Stimulated activated CD4-positive, alpha-beta T cell treated with anti-CD3 and anti-CD28 coated beads, TNF-alpha, amount 100 ng/mL, for 48 hours (primary cell): ENCODE data around the gene MED27.

Source experiments
- DNase-seq, 3 donors: peaks; one replicate each; pipeline ENCODE4 v3.0.0-alpha.2; 2020; ENCODE audit warnings: low read depth in 3 of 3

The MED27 gene

DNA sequence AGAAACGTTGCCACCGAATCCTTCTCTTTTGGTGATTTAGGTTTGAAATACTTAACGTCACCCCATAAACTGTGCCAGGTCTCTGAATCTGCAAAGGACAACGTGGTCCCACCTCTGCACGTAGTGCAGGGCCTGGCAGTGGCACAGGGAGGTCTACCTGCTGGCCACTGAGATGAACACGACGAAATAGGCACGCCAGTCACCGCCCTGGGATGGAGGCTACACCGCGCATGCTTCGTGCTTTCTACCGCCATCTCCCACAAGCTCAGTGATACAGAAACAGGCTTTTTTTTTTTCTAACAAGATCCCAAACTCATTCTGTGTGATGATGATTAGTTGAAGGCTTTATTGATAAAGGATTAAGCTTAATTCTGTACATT is 199.8 kb downstream of the MED27 start:
- DNase-seq = no peak

DNA sequence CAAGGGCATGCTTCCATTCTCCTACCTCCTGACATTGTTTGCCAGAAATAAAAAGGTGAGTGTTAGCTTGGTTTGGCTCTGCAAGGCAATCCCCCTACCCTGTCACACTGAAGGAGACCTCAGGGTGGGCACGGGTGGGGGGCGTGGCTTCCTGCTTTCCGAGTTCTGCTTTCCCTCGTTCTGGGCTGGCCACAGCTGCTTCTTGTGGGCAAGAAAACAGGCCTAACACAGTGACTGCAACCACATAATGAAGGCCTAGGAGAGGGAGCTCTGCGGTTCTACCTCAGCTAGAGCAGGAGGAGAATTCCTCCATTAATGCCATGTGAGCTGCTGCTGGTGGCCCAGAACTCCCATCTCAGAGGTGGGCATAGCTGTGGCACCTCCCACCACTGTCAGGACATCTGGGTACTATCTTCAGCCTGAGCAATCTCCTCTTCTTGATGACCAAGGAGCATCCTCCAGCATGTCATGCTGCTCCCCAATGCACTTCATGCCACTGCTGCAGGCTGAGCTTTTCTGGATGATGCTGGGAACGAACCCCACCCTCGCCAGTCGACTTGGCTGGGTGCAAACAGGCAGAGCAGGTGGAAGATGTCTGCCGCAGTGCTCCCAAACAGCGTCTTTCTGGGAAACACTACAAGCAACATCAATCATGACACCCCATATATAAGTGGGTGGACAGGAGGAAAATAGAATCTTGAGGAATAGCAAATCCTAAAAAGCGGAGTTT is 200.3 kb downstream of the MED27 start:
- no peak for DNase-seq

DNA sequence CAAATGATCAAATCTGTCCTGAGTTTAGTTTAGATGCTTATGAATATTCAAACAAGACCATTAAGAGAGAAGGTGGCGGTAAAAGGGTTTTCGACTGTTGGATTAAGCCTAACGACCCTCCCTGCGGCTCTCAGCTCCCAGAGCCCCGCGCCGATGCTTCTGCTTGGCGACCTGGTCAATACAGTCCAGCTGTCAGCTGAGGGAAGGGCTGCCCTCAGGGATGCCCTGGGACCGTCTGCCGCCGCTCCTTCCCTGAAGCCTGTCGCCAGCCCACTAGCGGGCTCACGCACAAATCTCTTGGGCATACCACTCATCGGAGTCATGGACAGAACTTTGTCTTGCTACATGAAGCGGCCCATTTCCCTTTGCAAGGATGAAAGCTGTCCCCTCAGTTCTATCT is 203.2 kb downstream of the MED27 start:
- no peak for DNase-seq

DNA sequence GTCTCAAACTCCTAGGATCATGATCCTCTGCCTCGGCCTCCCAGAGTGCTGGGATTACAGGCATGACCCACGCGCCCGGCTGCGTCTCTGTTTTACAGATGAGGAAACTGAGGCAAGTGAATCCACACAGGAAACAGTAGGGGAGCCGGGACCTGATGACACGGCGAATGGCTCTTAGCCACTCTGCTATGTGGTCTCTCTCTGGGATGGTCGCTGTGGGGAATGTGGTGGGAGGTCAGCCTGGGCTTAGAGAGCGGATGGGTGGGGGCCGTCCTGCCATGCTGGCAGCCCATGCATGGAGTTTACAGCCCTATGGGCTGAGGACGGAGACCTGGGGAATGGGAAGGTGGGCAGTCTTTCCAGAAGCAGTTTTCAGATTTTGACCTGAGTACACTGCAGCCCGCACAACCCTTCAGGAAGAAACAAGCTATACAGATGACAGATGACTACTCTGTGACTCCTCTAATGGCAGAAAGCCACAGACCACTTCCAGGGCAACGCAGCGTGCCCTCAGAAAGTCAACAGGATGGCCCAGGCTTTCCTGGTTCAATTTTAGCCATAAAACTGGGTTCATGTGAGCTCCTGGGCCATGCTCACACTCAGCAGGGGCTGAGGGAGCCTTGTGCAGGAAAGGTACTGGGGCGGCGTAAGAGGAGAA is 203.7 kb downstream of the MED27 start:
- no peak for DNase-seq

DNA sequence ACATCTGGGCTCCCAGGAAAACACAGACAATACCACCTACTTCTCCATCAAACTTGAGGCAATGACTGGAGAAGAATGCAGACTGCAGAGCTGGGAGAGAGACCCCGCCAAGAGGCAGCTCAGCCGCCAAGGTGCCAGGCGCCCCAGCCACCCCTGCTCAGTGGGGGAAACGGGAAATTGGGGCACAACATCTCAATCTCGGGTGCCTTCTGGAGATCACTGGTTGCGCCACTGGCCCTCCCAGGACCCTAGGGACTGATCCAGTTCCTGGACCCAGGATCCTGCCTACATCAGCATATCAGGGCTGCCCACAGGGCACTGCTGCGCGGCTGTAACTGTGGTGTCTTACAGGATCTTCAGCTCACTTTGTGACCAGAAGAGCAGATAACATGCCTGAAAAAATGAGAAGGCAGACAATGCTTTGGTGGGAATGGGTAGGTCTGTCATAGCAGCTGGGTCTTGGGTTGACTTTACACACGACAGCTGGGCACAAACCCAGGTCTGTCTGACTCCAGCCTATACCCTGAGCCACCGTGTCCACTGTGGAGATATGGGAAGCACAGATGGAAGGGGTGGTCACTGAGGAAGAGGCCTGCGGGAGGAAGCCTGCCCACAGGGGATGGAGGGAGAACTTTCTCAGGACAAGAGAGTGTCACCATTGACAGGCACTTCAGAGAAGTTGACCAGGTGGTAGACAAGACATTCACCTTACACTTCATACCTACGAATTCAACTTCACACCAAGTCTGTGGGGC is 204.6 kb downstream of the MED27 start:
- no peak for DNase-seq

DNA sequence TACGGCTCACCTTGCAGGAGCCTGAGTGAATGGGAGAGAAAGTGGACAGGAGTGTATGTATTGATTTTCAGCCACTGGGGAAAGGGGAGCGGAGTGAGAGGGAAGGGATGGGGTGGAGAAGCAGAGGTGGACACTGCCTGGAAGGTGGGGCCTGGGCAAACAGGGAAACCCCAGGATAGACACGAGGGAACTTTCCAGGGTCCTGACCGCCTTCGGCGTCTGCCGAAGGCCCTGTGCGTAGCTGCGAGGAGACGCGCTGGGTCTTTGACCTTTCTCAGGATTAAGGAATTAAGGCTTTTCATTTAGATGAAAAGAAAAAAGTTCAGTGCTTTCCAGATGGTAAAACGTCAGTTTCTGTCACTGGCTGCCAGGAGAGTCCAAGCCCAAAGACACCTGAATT is 205.2 kb downstream of the MED27 start:
- DNase-seq = no peak

DNA sequence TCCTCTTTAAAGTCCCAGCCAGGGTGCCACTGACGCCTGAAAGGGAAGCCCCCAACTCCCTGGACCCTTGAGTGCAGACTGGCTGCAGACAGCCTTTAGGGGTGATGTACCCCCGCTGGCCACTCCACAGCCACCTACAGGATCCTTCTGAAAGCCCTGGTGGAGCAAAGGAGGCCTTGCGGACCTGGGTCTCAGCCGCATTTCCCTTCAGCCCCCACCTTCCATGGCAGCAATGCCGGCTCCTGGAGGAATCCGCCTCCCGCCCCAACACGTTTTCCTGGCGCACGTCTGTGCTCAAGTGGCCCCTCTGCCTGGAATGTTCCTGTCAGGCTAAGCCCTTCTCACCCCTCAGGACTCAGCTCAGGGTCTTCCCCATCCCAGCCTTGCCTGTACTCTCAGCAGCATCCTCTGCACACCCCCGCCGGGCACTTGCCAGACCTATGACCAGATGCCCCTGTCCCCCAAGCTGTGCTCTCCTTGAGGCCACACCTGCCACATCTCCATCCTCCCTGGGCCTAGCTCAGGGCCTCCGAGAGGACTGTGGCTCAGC is 205.7 kb downstream of the MED27 start:
- DNase-seq = no peak

DNA sequence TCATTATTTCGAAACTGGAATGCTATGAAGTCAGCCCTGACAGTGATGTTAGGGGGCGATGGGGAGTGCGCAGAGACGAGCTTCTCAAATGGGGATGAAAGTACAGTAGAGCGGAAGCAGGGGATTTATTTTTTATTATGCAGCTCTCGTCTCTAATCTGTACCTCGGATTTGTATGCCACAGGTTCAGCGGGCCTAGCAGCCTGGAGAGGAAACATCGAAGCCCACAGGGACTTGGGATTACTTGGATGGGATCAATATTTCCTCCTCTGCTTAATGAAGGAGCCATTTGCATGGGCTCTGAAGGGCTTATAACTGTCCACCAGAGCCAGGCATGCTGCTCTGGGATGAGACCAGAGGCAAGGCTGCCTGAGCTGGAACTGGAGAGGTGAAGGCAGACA is 206.3 kb downstream of the MED27 start:
- DNase-seq = no peak

DNA sequence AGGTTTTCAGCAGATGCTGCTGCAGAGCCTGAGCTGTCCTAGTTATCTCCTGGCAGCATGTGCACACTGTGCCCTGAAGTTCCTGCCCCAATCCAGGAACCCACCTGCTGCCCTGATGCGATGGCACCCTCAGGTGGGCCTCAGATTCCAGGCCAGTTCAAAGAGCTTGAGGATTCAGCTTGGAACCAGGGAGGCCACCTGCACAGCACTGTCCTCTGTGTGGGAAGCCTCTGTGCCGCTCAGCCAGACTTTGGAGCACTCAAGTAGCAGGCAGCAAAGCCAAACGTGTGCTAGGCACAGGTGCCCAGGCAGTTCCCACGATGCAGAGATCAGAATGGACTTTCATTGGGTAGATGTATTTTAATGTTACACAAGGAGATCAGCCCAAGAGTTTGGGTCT is 207.0 kb downstream of the MED27 start:
- no peak for DNase-seq

DNA sequence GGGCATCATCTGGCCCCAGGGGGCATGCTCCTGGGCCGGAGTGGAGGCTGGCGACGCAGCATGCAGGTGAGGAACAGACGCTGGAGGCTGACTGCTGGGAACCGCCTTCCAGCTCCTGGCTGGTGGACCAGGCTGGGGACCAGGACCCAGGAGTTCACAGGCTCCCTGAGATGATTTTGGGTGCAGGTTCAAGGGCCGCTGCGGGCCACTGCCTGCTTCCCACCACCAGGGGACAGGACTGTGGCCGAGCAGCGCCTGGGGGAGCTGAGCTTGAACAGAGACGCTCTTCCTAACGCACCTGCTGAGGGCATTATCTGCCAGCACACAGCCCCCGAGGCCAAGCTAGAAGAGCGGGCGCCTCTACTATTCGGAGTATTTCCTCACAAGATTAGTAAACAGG is 207.7 kb downstream of the MED27 start:
- no peak for DNase-seq

DNA sequence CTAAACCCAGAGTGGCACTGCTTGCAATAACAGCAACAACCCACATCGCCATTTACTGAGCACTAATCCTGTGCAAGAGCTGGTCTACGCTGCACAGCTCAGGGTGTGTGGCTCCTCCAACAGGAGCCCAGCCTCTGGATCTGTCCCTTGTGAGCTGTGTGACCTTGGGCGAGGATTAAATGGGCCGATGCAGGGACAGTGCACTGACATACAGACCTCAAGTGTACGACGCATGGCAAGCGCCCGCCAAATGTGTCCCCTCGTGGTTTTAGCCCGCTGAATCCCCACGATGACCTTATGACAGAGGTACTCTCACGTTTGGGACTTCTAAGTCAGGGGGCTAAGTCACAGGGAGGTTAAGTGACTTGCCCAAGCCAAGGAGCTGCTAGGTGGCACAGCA is 209.5 kb downstream of the MED27 start:
- DNase-seq = no peak

DNA sequence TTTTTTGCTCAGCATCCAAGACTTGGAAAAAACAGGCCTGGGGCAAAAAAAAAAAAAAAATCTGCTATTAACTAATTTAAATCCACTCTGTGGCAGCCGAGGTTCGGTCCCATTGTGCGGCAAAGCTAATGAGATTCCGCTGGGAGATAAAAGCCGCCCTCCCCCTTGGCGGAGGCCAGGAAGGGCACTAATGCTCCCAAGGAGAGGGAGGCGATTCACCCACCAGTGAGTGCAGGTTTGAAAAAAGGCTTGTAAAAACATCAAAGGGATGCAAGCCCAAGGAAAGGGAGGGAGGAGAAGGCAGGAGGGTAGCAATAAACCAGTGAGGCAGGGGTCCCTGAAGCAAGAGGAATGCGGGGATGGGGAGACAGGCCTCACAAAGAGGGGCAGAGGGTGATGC is 210.3 kb downstream of the MED27 start:
- no peak for DNase-seq

DNA sequence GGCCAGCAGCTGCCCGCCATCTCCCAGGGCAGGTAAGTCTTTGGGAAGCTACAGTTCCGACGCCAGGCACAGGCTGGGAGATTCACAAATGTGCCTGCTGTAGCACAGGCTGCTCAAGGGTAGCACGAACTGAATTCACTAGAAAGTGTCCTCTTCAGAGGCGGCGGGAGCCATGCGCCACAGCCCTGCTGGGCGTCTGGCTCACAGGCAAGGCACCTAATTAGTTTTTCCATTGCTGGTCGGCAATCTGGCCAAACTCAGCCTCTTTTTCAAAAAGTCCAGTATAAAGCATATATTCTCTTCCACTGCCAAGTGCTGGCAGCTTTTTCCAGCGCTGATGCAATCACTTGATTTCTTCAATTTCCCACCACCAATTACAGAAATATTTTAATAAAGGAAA is 210.9 kb downstream of the MED27 start:
- DNase-seq = no peak

DNA sequence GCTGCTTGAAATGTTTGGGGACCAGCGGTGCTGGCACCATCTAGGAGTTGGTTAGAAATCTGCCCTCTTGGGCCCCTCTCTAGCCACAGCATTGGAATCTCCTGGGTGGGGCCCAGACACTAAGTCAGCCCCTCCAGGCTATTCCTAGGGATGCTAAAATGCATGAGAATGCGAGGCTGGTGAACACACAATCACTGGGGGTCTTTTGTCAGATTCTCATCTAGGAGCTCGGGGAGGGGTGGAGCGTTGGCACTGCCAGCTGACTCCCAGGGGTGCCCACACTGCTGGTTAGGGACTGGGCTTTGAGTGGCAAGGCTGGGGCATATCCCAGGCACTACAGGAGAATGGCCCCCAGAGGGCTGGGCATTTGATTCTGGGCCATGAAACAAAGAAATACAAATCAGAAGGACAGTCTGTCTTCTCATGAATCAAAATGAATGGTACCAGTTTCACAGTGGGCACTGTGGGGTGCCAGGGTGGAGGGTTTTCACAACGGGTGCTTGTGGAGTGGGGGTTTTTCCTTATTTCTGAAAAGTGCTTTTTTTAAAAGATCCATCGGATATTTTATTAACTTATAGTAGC is 212.0 kb downstream of the MED27 start:
- DNase-seq = no peak

DNA sequence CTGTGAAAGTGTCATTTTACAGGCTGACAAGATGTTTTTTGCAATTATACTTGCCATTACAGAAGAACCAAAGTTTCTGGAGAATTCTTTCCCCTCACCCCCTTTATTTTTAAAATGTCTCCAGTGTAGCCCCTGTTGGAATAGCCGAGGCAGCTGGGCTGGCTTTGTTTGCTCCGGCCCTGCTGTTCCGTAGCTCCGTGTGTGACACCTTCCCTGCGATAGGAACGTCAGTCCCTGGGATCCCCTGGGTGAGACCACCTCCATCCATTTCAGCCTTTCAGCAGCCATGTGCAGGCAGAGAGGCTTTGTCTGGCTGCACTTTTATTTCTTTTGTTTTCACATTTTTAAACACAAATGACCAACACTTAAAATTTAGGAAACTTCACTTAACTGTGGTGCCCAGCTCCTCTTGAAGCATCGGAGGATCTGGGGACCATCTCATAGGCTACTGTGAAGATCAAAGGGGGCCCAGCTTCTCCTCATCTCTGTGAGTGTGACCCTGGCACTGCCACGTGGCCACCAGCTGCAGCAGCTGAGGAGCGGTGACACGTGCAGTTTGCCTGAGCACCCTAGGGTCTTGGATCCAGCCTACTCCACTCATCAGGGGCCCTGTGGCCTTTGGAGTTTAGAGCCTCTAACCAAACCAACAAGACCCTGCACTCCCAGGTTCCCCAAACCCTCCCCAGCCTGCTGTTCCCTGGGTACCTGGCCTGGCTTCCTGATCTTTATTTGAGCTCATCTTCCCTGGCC is 214.0 kb downstream of the MED27 start:
- no peak for DNase-seq

DNA sequence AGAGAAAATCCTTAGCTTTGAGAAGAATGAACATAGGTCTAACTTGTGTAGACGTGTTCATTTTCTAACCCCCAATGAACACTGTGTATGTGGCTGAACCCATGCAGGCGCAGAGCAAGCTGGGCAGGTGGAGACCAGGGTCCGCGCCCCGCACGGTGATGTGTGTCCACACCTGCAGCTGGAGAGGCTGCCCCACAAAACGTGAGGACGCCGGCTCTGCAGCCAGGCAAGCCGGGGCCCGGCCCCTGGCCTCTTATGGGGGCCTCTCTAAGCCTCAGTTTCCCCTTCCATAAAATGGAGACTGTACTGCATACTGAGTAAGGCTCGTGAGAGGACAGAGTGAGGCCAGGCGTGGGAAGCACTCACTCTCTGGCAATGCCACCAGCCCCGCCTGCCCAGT is 215.1 kb downstream of the MED27 start:
- DNase-seq = no peak

DNA sequence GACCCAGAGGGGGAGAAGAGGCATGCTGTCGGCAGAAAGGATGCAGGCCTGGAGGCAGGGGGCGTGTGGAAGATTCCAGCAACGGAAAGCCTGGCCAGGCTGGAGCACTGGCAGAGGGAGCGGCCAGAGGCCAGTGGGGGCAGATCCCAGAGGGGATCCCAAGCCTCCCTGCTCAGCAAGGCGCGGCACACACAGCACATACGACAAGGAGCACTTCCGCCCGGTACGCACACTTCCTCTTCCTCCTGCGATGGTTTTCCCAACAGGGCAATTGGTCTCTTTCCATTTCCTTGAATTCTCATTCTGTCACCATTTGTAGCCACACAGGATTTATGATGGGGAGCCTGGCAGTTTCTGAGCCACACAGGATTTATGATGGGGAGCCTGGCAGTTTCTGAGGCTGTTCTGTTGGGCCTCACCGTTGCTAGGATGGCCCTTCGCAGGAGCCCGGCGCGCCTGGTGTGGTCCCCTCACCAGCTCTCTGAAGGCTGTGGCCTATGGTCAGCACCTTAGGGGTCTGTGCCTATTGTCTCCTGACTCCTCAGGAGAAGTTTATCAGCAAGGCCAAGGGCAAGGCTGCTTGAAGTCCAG is 216.3 kb downstream of the MED27 start:
- DNase-seq = no peak

DNA sequence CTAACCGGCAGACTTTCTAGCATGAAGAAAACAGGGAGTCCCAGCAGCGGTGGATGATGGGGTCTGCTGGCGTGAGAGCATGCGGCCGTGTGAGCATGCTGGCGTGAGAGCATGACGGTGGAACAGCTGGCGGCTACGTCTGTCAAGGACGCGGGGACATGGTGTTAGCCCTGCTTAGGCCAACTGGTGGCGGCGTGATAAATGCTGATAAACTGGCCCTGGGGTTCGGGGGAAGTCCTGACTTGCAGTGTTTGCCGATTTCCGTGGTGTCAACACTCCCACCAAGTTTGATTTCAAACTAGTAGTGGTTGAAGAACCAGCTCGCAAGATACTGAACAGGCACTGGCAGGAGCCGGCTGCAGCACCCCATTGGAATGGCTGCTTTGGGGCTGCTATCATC is 217.4 kb downstream of the MED27 start:
- no peak for DNase-seq

DNA sequence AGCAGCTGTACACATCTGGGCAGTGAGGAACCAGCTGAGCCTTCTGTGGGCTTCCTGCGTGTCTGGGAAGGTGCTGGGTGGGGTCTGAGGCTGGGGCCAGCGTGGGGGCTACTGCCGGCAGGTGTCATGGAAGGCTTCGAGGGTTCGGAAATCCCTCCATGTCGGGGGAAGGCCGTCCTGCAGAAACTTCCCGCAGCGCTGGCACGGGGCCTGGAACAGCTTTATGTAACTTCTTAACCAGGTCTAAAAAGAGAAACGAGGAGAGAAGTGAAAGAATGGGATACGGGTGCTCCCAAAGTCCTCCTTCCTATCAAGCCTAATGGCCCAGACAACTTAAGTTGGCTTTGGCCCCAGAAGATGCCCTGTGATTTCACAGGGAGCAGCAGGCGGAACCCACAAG is 219.2 kb downstream of the MED27 start:
- no peak for DNase-seq

DNA sequence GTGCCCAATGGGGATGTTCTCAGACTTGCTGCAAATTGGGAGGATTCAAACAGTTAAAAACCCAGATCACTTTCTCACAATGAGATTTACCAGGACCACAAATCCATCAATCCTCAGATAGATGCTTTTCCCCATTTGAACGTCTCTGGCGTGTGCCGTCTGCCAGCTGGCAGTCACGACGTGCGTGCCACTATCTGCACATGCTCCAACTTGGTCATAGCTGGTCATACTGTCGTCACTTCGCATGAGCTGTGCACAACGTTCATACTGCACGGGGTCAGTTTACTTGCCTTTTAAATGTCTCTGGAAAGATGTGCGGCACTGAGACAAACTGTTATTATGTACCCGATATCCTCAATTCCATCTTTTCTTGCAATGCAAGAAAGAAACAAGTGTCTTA is 221.5 kb downstream of the MED27 start:
- DNase-seq = no peak

DNA sequence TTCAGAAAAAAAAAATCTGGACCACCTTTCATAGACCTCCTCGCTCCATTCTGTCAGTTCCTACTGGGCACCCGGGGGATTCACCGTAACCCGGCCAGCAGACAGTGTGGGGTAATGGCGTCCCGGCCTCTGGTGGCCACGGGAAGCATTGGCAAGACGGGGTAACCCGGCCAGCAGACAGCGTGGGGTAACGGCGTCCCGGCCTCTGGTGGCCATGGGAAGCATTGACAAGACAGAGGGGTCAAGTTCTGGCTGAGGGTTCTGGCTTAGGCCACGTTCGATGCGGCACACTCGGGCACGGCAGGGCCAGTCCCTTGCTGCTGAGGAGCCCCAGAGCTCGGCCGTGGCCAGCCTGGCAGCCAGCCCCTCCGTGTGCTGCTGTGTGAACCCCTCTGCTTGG is 223.6 kb downstream of the MED27 start:
- no peak for DNase-seq
